Stimulated activated CD8-positive, alpha-beta memory T cell treated with anti-CD3 and anti-CD28 coated beads, Interleukin-12 subunit alpha, Interleukin-12 subunit beta, amount 100 ng/mL, for 24 hours (primary cell): ENCODE measurements around the gene PRPH.
"Not testable (repeated sequence)": the region's sequence is repeated elsewhere in the genome, so short reads cannot be mapped to it uniquely, and the experiment has no call there.

Experiments
- DNase-seq: peaks from one replicate; pipeline ENCODE4 v3.0.0-alpha.2; 2020; ENCODE audit errors: extremely low read depth

Gene PRPH

GRCh38 chr12:49333778-49334177 is 38.8 kb downstream of the PRPH start:
- not testable (repeated sequence) for DNase-seq

- DNase-seq = no peak
Observed at GRCh38 chr12:49334226-49334625, 39.3 kb downstream of the PRPH start.

GRCh38 chr12:49334681-49335080 is 39.7 kb downstream of the PRPH start:
- no peak for DNase-seq

GRCh38 chr12:49335118-49335954 is 40.4 kb downstream of the PRPH start:
- DNase-seq = no peak

GRCh38 chr12:49335955-49336644 is 41.2 kb downstream of the PRPH start:
- no peak for DNase-seq

GRCh38 chr12:49336645-49337584 is 42.0 kb downstream of the PRPH start, which contains the start of gene C1QL4:
Gene C1QL4, minus strand, starts transcription at chr12:49337188. Its CDS starts 711 bp downstream, at chr12:49336477.
- peak; percentile 68 for DNase-seq

GRCh38 chr12:49338830-49339463 is 44.0 kb downstream of the PRPH start:
- no peak for DNase-seq

GRCh38 chr12:49339464-49339861 is 44.5 kb downstream of the PRPH start:
- no peak for DNase-seq

GRCh38 chr12:49340095-49340870 is 45.3 kb downstream of the PRPH start:
- DNase-seq = no peak

GRCh38 chr12:49340971-49341776 is 46.2 kb downstream of the PRPH start:
- DNase-seq = no peak

GRCh38 chr12:49341777-49342065 is 46.8 kb downstream of the PRPH start:
- no peak for DNase-seq

- peak; percentile 51 for DNase-seq
Observed at GRCh38 chr12:49342066-49342913, 47.3 kb downstream of the PRPH start.

- no peak for DNase-seq
Observed at GRCh38 chr12:49342914-49343731, 48.2 kb downstream of the PRPH start.

GRCh38 chr12:49344486-49345050 is 49.6 kb downstream of the PRPH start:
- DNase-seq = no peak

- no peak for DNase-seq
Observed at GRCh38 chr12:49345051-49345824, 50.3 kb downstream of the PRPH start.

- no peak for DNase-seq
Observed at GRCh38 chr12:49345825-49346658, 51.1 kb downstream of the PRPH start.
